GM21717 (cell line): ENCODE results near the gene PALD1.
A peak's percentile ranks its signal among the peaks of the same experiment; 100 is the strongest.

Experiments used
- ATAC-seq: cut with Tn5 transposase; IDR thresholded peaks from one replicate; pipeline ENCODE4 v1.9.1; 2021; ENCODE audit warnings: mild to moderate bottlenecking, moderate library complexity; ENCODE audit not compliant: unreplicated experiment

Gene PALD1

GRCh38 chr10:70504521-70505358 lies 26.2 kb downstream of the PALD1 start:
- no peak for ATAC-seq

- ATAC-seq = no peak
Measured at GRCh38 chr10:70505908-70506307, 27.3 kb downstream of the PALD1 start.

- ATAC-seq = no peak
Measured at GRCh38 chr10:70507966-70508365, 29.4 kb downstream of the PALD1 start.

- no peak for ATAC-seq
Measured at GRCh38 chr10:70508912-70509756, 30.6 kb downstream of the PALD1 start.

GRCh38 chr10:70509757-70510147 lies 31.2 kb downstream of the PALD1 start:
- no peak for ATAC-seq

GRCh38 chr10:70510453-70510852 lies 31.9 kb downstream of the PALD1 start:
- ATAC-seq = no peak

GRCh38 chr10:70510904-70511303 lies 32.3 kb downstream of the PALD1 start:
- no peak for ATAC-seq

- ATAC-seq = no peak
Measured at GRCh38 chr10:70512149-70512639, 33.6 kb downstream of the PALD1 start.

- ATAC-seq = peak; percentile 87
Measured at GRCh38 chr10:70513848-70514309, 35.3 kb downstream of the PALD1 start.

GRCh38 chr10:70514591-70514990 lies 36.0 kb downstream of the PALD1 start:
- ATAC-seq = no peak

GRCh38 chr10:70515035-70515667 lies 36.6 kb downstream of the PALD1 start:
- ATAC-seq = no peak

GRCh38 chr10:70518695-70519094 lies 40.1 kb downstream of the PALD1 start:
- ATAC-seq = no peak

GRCh38 chr10:70523057-70523456 lies 44.5 kb downstream of the PALD1 start:
- ATAC-seq = no peak

- no peak for ATAC-seq
Measured at GRCh38 chr10:70523549-70523948, 45.0 kb downstream of the PALD1 start.

- ATAC-seq = no peak
Measured at GRCh38 chr10:70528314-70528713, 49.7 kb downstream of the PALD1 start.

GRCh38 chr10:70528741-70529362 lies 50.3 kb downstream of the PALD1 start:
- no peak for ATAC-seq

GRCh38 chr10:70529848-70530247 lies 51.3 kb downstream of the PALD1 start:
- no peak for ATAC-seq

GRCh38 chr10:70530315-70530714 lies 51.7 kb downstream of the PALD1 start:
- ATAC-seq = no peak

- no peak for ATAC-seq
Measured at GRCh38 chr10:70532554-70533188, 54.1 kb downstream of the PALD1 start.

GRCh38 chr10:70533189-70533558 lies 54.6 kb downstream of the PALD1 start:
- ATAC-seq = no peak
